Measurements from ENCODE around the gene FOXF2. TPM values are rescaled to one million over a fixed set of nuclear protein-coding genes. Genes with fewer than 3 reads are reported as not detected.

FOXF2 gene
- total RNA-seq, 1 experiment from 2014 or later: not detected

DNA sequence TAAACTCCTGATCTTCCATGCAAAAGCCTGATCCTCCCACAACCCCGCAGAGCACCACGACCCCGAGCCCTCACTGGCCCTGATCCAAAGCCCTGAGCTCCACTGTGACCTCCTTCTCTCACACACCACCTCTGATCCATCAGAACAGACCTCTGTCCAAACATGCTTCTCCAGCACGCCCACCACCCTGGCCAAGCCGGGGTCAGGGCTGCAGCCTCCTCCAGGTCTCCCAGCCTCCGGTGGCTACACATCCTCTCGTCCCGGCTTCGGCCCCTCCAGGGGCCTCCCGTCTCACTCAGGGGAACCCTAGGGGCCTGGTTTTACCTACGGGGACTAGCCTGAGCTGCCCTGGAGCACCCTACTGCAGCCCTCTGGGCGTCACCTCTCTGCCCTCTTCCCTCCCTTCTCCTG, 49.1 kb downstream of the FOXF2 start:
- no peak overlapping the region for H3K4me3 ChIP-seq (ENCODE audit: low read length)
- H3F3A ChIP-seq (ENCODE audit: low read length, unreplicated experiment): no peaks in the 10 kb centered on the region
- ATAC-seq: no peak
- peaks cover 4% of the 10 kb centered on the region; the same call in 1 of the 2 replicates for H3K4me1 ChIP-seq (ENCODE audit: insufficient read depth, low read length)
- POLR2A ChIA-PET (ENCODE audit: unreplicated experiment): interaction anchor here (0.6 kb wide), 1 partner anchor 42 kb away, joined by 4 read pairs; no protein-coding TSS in a partner anchor
- TF ChIP-seq EZH2phosphoT487 (IDR thresholded peaks at IDR 0.05; ENCODE audit: borderline replicate concordance, low read length): no peak
- TF ChIP-seq, protein P1, sequence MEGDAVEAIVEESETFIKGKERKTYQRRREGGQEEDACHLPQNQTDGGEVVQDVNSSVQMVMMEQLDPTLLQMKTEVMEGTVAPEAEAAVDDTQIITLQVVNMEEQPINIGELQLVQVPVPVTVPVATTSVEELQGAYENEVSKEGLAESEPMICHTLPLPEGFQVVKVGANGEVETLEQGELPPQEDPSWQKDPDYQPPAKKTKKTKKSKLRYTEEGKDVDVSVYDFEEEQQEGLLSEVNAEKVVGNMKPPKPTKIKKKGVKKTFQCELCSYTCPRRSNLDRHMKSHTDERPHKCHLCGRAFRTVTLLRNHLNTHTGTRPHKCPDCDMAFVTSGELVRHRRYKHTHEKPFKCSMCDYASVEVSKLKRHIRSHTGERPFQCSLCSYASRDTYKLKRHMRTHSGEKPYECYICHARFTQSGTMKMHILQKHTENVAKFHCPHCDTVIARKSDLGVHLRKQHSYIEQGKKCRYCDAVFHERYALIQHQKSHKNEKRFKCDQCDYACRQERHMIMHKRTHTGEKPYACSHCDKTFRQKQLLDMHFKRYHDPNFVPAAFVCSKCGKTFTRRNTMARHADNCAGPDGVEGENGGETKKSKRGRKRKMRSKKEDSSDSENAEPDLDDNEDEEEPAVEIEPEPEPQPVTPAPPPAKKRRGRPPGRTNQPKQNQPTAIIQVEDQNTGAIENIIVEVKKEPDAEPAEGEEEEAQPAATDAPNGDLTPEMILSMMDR (conservative IDR thresholded peaks at IDR 0.05; ENCODE audit: low read depth, low read length): no peak
- TF ChIP-seq EZH2 (IDR thresholded peaks at IDR 0.05; ENCODE audit: low read length, unreplicated experiment): no peak
- H3K27ac ChIP-seq (ENCODE audit: low read length): no peak overlapping the region
- no peaks in the 10 kb centered on the region for H3K79me2 ChIP-seq (ENCODE audit: low read length)
- H3K4me2 ChIP-seq (ENCODE audit: low read length): no peak overlapping the region
- CTCF ChIA-PET: no interaction called here
- H3K36me3 ChIP-seq (ENCODE audit: low read depth, low read length): no peaks in the 10 kb centered on the region
- intact Hi-C loops (cut with micrococcal nuclease): no loop called here
- no peaks in the 10 kb centered on the region for H4K20me1 ChIP-seq (ENCODE audit: low read length)
- H3K9ac ChIP-seq (ENCODE audit: low read length): no peak overlapping the region
- H3K9me2 ChIP-seq (replicated peaks; ENCODE audit: low read length): no peaks in the 10 kb centered on the region
- no peaks in the 10 kb centered on the region for H3K9me3 ChIP-seq (ENCODE audit: low read length)
- no peak overlapping the region for H2AFZ ChIP-seq (ENCODE audit: low read length)
- BruUV-seq (replicated peaks): no TSS peak
- peaks cover 23% of the 10 kb centered on the region for H3K27me3 ChIP-seq (ENCODE audit: low read length)
- DNase-seq: no peak

DNA sequence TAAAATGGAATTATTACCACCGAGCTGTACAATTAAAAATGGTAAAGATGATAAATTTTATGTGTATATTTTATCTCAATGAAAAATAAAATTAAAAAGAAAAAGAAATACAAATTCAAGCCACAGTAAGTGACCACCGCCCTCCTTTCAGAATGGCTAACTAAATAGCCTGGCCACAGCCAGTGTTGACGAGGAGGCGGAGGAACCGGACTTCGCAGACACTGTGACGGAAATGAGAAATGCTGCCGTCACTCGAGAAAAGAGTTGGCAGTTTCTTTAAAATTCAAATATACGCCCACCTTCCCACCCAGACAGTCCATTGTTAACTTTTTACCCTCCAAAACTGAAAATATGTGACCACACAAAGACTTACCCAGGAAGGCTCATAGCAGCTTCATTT, 50.0 kb downstream of the FOXF2 start:
- Histone ChIP-seq H3K4me1 (ENCODE audit: insufficient read depth, low read length) (peaks cover 4% of the 10 kb centered on the region; the same call in 1 of the 2 replicates), H3K4me2 (ENCODE audit: low read length) (0 out of 2 replicates have a peak overlapping the region, but pooled peaks have one; percentile 24), H3K4me3 (ENCODE audit: low read length) (no peak overlapping the region), H2AFZ (ENCODE audit: low read length) (no peak overlapping the region), H3K9me2 (replicated peaks; ENCODE audit: low read length) (no peaks in the 10 kb centered on the region), H3K79me2 (ENCODE audit: low read length) (no peaks in the 10 kb centered on the region), H3K9ac (ENCODE audit: low read length) (no peak overlapping the region), H4K20me1 (ENCODE audit: low read length) (no peaks in the 10 kb centered on the region), H3K9me3 (ENCODE audit: low read length) (no peaks in the 10 kb centered on the region), H3K27ac (ENCODE audit: low read length) (no peak overlapping the region), H3F3A (ENCODE audit: low read length, unreplicated experiment) (no peaks in the 10 kb centered on the region), H3K27me3 (ENCODE audit: low read length) (peaks cover 23% of the 10 kb centered on the region), H3K36me3 (ENCODE audit: low read depth, low read length) (no peaks in the 10 kb centered on the region)
- ChIA-PET POLR2A (ENCODE audit: unreplicated experiment) (interaction anchor here (0.6 kb wide), 2 partner anchors 42 to 186 kb away, joined by 3 to 4 read pairs; no protein-coding TSS in a partner anchor), CTCF (no interaction called here)
- TF ChIP-seq, protein P1 (conservative IDR thresholded peaks at IDR 0.05; ENCODE audit: low read depth, low read length): no peak
- TF ChIP-seq EZH2 (IDR thresholded peaks at IDR 0.05; ENCODE audit: low read length, unreplicated experiment): no peak
- TF ChIP-seq EZH2phosphoT487 (IDR thresholded peaks at IDR 0.05; ENCODE audit: borderline replicate concordance, low read length): no peak
- no TSS peak for BruUV-seq (replicated peaks)
- intact Hi-C loops (cut with micrococcal nuclease): no loop called here
- ATAC-seq (no peak), DNase-seq (no peak)

DNA sequence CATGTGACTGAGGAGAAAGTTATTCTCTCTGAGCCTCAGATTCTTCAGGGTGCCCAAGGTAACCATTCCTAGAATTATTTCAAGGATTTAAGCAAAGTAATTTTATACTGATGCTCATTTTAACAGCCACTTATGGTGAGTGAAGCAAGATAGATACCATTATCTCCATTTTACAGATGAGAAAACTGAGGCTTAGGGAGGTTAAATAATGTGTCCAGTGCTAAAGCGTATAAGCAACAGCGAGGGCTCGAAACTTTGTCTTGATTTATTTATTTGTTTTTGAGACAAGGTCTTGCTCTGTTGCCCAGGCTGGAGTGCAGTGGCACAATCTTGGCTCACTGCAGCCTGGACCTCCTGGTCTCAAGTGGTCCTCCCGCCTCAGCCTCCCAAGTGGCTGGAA, 53.6 kb downstream of the FOXF2 start:
- Histone ChIP-seq H3K4me3 (ENCODE audit: low read length) (no peak overlapping the region), H2AFZ (ENCODE audit: low read length) (no peak overlapping the region), H3K9me3 (ENCODE audit: low read length) (no peaks in the 10 kb centered on the region), H3K27ac (ENCODE audit: low read length) (no peak overlapping the region), H3K36me3 (ENCODE audit: low read depth, low read length) (no peaks in the 10 kb centered on the region), H3K79me2 (ENCODE audit: low read length) (no peaks in the 10 kb centered on the region), H3K27me3 (ENCODE audit: low read length) (peaks cover 44% of the 10 kb centered on the region), H3F3A (ENCODE audit: low read length, unreplicated experiment) (no peaks in the 10 kb centered on the region), H3K9me2 (replicated peaks; ENCODE audit: low read length) (no peaks in the 10 kb centered on the region), H3K9ac (ENCODE audit: low read length) (no peak overlapping the region), H4K20me1 (ENCODE audit: low read length) (no peaks in the 10 kb centered on the region), H3K4me2 (ENCODE audit: low read length) (no peak overlapping the region), H3K4me1 (ENCODE audit: insufficient read depth, low read length) (no peaks in the 10 kb centered on the region)
- TF ChIP-seq, protein P1 (conservative IDR thresholded peaks at IDR 0.05; ENCODE audit: low read depth, low read length): no peak
- TF ChIP-seq EZH2phosphoT487 (IDR thresholded peaks at IDR 0.05; ENCODE audit: borderline replicate concordance, low read length): no peak
- TF ChIP-seq EZH2 (IDR thresholded peaks at IDR 0.05; ENCODE audit: low read length, unreplicated experiment): no peak
- CTCF ChIA-PET: no interaction called here
- BruUV-seq (replicated peaks): no TSS peak
- intact Hi-C loops (cut with micrococcal nuclease): no loop called here
- DNase-seq (no peak), ATAC-seq (no peak)
- POLR2A ChIA-PET (ENCODE audit: unreplicated experiment): no interaction called here
